ENCODE results near the gene MYL12A. TPM values are rescaled to one million over a fixed set of nuclear protein-coding genes. Genes with fewer than 3 reads are reported as not detected.

The MYL12A gene
- total RNA-seq (2022; extraction: Qiagen RNA extraction; ENCODE audit: low read depth) = 222 to 359 TPM (median 319 TPM) in 5 replicates

DNA sequence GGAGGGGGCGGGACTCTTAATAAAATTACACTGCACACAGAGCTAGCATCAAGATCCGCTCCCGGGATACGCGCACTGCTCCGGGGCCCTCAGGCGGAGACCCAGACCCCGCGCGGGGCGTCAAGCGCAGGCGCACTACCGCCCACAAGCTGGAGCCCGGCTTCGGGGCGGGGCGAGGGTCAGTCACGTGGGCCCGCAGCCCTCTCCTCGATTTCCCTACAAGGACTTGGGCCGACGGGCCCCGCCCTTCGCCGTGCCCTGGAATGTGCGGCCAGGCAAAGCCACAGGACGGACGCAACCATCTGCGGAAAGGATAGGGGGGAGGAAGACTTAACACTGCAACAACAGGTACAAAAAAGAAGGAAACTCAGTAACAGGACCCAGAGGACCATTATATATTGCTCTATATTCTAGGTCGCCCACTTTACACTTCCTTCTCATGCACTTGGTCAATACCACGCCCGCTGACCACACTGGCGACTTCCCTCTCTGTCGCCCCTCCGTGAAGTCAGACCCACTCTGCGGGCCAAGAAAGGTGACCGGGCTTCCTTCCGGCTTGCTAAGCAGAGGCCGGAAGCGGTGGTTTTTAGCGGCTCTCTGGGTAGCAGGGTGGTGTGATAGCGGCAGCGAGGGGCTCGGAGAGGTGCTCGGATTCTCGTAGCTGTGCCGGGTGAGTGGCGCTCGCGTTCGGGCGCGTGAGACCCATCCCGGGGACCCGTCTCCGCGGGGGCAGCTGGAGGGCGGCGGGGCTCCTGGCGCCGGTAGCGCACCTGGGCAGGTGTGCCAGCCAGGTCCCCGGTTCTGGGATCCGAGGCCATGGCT, at the start of gene MYL12A:
TSS of gene MYL12A (plus strand) at position 562 of the 822 bp plus-strand sequence. CDS start 5,447 bp downstream, outside the sequence.

GRCh38 chr18:3219631-3220335, 27.8 kb upstream of the MYL12A start, which contains the start of gene MYOM1:
TSS of gene MYOM1 (minus strand) at chr18:3219968. CDS start at chr18:3215223, 4,745 bp downstream.

DNA sequence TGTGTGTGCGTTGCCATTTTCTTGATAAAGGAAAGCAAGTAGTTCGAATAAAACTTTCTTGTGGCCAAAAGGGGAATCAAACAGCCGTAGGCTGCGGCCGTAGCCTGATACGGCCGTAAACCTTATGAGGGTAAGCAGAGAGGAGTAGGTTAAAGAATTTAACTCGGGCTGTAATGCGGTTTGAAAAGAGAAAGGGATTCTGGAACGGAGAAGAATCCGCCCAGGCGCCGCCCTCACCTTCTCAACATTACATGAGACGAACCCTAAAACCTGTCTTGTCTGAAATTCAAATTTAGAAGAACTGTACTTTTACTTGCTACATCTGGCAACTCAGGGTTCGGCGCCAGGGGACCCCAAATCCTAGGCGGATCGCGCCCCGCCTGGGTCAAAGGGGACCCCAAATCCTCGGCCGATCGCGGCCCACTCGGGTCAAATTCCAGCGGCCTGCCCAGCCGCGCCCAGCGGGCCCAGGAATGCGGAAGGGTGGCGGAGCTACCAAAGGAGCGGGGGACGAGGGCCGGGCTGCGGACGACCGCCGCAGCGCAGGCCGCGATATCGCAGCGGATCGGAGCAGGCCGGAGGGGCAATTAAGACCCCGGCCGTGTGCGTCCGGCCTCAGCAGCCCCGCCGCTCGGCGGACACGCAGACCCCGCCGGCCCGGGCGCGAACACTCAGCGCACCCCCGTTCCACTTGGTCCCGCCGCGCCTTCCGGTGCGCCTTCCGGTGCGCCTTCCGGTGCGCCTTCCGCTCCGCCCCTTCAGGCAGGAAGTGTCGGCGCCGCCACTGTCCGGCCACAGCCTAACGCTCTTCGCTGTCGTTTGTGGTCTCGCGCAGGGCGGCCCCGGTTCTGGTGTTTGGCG, 14.0 kb downstream of the MYL12A start, which contains the start of gene MYL12B:
TSS of gene MYL12B (plus strand) at position 761 of the 861 bp plus-strand sequence. CDS start 10,766 bp downstream, outside the sequence.

Other genes with a start within 250 kb of the MYL12A start
- 12.8 to 19.1 TPM (median 18.1 TPM) in 5 replicates for gene LPIN2, start 234.7 kb upstream of the MYL12A start, total RNA-seq (2022; extraction: Qiagen RNA extraction; ENCODE audit: low read depth)
- gene MYOM1, start 27.8 kb upstream of the MYL12A start, total RNA-seq (2022; extraction: Qiagen RNA extraction; ENCODE audit: low read depth) = 0.07 to 0.25 TPM (median 0.08 TPM) in 5 replicates
- gene MYL12B, start 14.3 kb downstream of the MYL12A start, total RNA-seq (2022; extraction: Qiagen RNA extraction; ENCODE audit: low read depth) = 329 to 432 TPM (median 399 TPM) in 5 replicates
- 149 to 175 TPM (median 161 TPM) in 5 replicates for gene TGIF1, start 202.4 kb downstream of the MYL12A start, total RNA-seq (2022; extraction: Qiagen RNA extraction; ENCODE audit: low read depth)